GM12872 (cell line): ENCODE results near the gene PLA2G4B.

Source experiments
- CTCF ChIP-seq: IDR thresholded peaks from 3 replicates; pipeline ENCODE4 v1.5.1; 2011; ENCODE audit warnings: low read depth, mild to moderate bottlenecking, low read length, moderate library complexity; ENCODE audit not compliant: insufficient read depth

Gene PLA2G4B

GRCh38 chr15:41838400-41838897, at the start of gene PLA2G4B:
Gene PLA2G4B, plus strand, starts transcription at chr15:41838847. Its CDS starts 67 bp downstream, at chr15:41838914.
- TF ChIP-seq CTCF = no peak

- no peak for TF ChIP-seq CTCF
These were observed 49.4 kb upstream of the PLA2G4B start for GRCh38 chr15:41789236-41789635.

GRCh38 chr15:41789662-41790061, 49.0 kb upstream of the PLA2G4B start:
- TF ChIP-seq CTCF = no peak

- no peak for TF ChIP-seq CTCF
These were observed 48.5 kb upstream of the PLA2G4B start for GRCh38 chr15:41790169-41790568.

GRCh38 chr15:41790756-41791546, 47.7 kb upstream of the PLA2G4B start:
- no peak for TF ChIP-seq CTCF

GRCh38 chr15:41791547-41791937, 47.1 kb upstream of the PLA2G4B start:
- TF ChIP-seq CTCF = no peak

GRCh38 chr15:41792000-41792637, 46.5 kb upstream of the PLA2G4B start:
- no peak for TF ChIP-seq CTCF
